GM21423 (cell line): Measurements from ENCODE around the gene SPACDR.
A peak's percentile ranks its signal among the peaks of the same experiment; 100 is the strongest.

Experiments used
- ATAC-seq: cut with Tn5 transposase; IDR thresholded peaks from one replicate; pipeline ENCODE4 v1.9.1; 2021; ENCODE audit warnings: mild to moderate bottlenecking, moderate library complexity; ENCODE audit not compliant: unreplicated experiment

Gene SPACDR

GRCh38 chr7:100419660-100420226, 44.3 kb downstream of the SPACDR start:
- no peak for ATAC-seq

- ATAC-seq = no peak
These were observed 45.0 kb downstream of the SPACDR start for GRCh38 chr7:100418930-100419659.

GRCh38 chr7:100415448-100415847, 48.6 kb downstream of the SPACDR start:
- ATAC-seq = no peak

GRCh38 chr7:100413889-100414288, 50.2 kb downstream of the SPACDR start:
- no peak for ATAC-seq

GRCh38 chr7:100413346-100413745, 50.7 kb downstream of the SPACDR start:
- ATAC-seq = no peak

- ATAC-seq = no peak
These were observed 53.0 kb downstream of the SPACDR start for GRCh38 chr7:100411101-100411500.

- ATAC-seq = peak; percentile 53
These were observed 56.5 kb downstream of the SPACDR start for GRCh38 chr7:100407285-100408180.

GRCh38 chr7:100406767-100407166, 57.3 kb downstream of the SPACDR start:
- ATAC-seq = no peak
